Measurements from ENCODE around the gene EFR3B.

EFR3B gene

GRCh38 chr2:25035537-25036220 is 6.2 kb upstream of the EFR3B start:
- no peak for DNase-seq (ENCODE audit: low spot score)

- DNase-seq (ENCODE audit: low spot score) = no peak
Measured at GRCh38 chr2:25036221-25036559, 5.7 kb upstream of the EFR3B start.

- no peak for DNase-seq (ENCODE audit: low spot score)
Measured at GRCh38 chr2:25039126-25039525, 2.8 kb upstream of the EFR3B start.

GRCh38 chr2:25041307-25041927 is 459 bp upstream of the EFR3B start:
- peak; percentile 48 for DNase-seq (ENCODE audit: low spot score)

- DNase-seq (ENCODE audit: low spot score) = peak; percentile 34
Measured at GRCh38 chr2:25042321-25043240, 705 bp downstream of the EFR3B start.

GRCh38 chr2:25043241-25043867 is 1.5 kb downstream of the EFR3B start:
- no peak for DNase-seq (ENCODE audit: low spot score)

GRCh38 chr2:25044011-25044410 is 2.1 kb downstream of the EFR3B start:
- no peak for DNase-seq (ENCODE audit: low spot score)

- no peak for DNase-seq (ENCODE audit: low spot score)
Measured at GRCh38 chr2:25044990-25045389, 3.1 kb downstream of the EFR3B start.

- DNase-seq (ENCODE audit: low spot score) = no peak
Measured at GRCh38 chr2:25049422-25049821, 7.5 kb downstream of the EFR3B start.

- DNase-seq (ENCODE audit: low spot score) = no peak
Measured at GRCh38 chr2:25050128-25050527, 8.3 kb downstream of the EFR3B start.

- DNase-seq (ENCODE audit: low spot score) = no peak
Measured at GRCh38 chr2:25053041-25053440, 11.2 kb downstream of the EFR3B start.

GRCh38 chr2:25054720-25055119 is 12.8 kb downstream of the EFR3B start:
- no peak for DNase-seq (ENCODE audit: low spot score)

- DNase-seq (ENCODE audit: low spot score) = no peak
Measured at GRCh38 chr2:25055376-25055920, 13.6 kb downstream of the EFR3B start.

GRCh38 chr2:25056098-25056821 is 14.4 kb downstream of the EFR3B start:
- no peak for DNase-seq (ENCODE audit: low spot score)

- DNase-seq (ENCODE audit: low spot score) = no peak
Measured at GRCh38 chr2:25062511-25062917, 20.6 kb downstream of the EFR3B start.

GRCh38 chr2:25063876-25064660 is 22.2 kb downstream of the EFR3B start:
- no peak for DNase-seq (ENCODE audit: low spot score)

- DNase-seq (ENCODE audit: low spot score) = no peak
Measured at GRCh38 chr2:25065768-25066167, 23.9 kb downstream of the EFR3B start.

- no peak for DNase-seq (ENCODE audit: low spot score)
Measured at GRCh38 chr2:25066455-25066854, 24.6 kb downstream of the EFR3B start.

GRCh38 chr2:25068217-25068616 is 26.3 kb downstream of the EFR3B start:
- DNase-seq (ENCODE audit: low spot score) = no peak

GRCh38 chr2:25071966-25072365 is 30.1 kb downstream of the EFR3B start:
- no peak for DNase-seq (ENCODE audit: low spot score)

- no peak for DNase-seq (ENCODE audit: low spot score)
Measured at GRCh38 chr2:25072606-25073005, 30.7 kb downstream of the EFR3B start.

Measured in HuH-7 (cell line).